ENCODE measurements around the gene PGR. TPM values are rescaled to one million over a fixed set of nuclear protein-coding genes. Genes with fewer than 3 reads are reported as not detected.

PGR gene
- total RNA-seq, 1 donor from 2014 or later: not detected

DNA sequence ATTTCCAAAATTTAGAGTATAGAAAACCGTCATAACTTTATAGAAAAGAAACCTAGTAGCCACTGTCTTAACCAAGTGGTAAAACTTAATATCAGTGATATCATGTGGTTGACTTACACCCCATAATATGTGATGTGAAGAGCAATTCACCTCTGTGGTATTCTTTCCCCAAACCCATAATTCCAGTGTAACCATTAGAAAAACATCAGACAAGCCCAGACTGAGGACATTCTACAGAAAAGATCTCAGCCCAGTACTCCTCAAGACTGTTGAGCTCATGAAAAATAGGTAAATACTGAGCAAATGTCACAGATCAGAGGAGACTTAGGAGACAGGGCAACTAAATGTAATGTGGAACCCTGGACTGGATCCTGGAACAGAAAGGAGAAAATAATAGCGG is 134.6 kb downstream of the PGR start:
- no peaks in the 10 kb centered on the region for H3K36me3 Mint-ChIP-seq (ENCODE audit: unreplicated experiment)
- peaks cover 4% of the 10 kb centered on the region for H3K27me3 Mint-ChIP-seq (ENCODE audit: unreplicated experiment)
- no peak for DNase-seq (ENCODE audit: extremely low spot score, unreplicated experiment)
- TF ChIP-seq, protein P1, sequence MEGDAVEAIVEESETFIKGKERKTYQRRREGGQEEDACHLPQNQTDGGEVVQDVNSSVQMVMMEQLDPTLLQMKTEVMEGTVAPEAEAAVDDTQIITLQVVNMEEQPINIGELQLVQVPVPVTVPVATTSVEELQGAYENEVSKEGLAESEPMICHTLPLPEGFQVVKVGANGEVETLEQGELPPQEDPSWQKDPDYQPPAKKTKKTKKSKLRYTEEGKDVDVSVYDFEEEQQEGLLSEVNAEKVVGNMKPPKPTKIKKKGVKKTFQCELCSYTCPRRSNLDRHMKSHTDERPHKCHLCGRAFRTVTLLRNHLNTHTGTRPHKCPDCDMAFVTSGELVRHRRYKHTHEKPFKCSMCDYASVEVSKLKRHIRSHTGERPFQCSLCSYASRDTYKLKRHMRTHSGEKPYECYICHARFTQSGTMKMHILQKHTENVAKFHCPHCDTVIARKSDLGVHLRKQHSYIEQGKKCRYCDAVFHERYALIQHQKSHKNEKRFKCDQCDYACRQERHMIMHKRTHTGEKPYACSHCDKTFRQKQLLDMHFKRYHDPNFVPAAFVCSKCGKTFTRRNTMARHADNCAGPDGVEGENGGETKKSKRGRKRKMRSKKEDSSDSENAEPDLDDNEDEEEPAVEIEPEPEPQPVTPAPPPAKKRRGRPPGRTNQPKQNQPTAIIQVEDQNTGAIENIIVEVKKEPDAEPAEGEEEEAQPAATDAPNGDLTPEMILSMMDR (IDR thresholded peaks at IDR 0.05): no peak
- no peak overlapping the region for H3K27ac Mint-ChIP-seq (ENCODE audit: unreplicated experiment)
- no peaks in the 10 kb centered on the region for H3K9me3 Mint-ChIP-seq (ENCODE audit: unreplicated experiment)
- H3K4me3 Mint-ChIP-seq (ENCODE audit: unreplicated experiment): no peak overlapping the region
- H3K4me1 Mint-ChIP-seq (ENCODE audit: unreplicated experiment): no peaks in the 10 kb centered on the region

DNA sequence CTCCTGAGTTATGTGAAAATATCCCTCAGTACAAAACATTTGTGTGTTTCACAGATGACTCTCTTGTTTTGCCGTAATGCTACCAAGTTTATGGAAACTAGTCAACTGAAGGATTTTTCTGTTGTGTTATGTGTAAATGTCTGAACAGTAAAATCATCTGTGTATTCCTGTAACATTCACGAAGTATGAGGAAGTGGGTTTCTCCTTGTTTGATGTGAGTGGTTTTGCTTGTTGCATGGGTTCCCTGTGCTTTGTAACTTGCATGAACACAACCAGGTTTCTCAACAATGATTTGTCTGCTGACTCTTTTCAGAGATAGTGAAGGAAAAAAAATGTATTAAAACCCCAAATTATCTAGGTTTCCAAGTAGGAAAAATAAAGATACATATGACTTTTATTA is 138.1 kb downstream of the PGR start:
- no peak for DNase-seq (ENCODE audit: extremely low spot score, unreplicated experiment)
- Mint-ChIP-seq H3K4me1 (ENCODE audit: unreplicated experiment) (no peaks in the 10 kb centered on the region), H3K4me3 (ENCODE audit: unreplicated experiment) (no peak overlapping the region)

DNA sequence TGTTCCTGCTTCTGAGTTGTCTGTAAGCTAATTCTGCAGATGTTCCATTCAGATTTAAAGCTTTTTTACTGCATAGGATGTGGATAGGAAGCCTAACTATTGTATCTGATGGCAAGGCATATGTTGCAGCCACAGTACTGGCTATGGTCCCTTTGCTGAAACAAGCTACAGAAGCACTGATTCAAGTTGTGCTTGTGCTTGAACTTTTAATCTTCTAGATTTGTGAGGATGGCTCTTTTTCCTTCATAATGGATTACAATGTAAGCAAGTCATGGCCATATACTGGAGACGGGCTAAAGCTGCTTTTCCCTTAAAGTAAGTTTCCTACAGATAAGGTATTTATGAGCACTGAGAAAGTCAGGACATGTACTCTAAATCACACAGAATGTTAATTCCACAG is 138.7 kb downstream of the PGR start:
- H3K9me3 Mint-ChIP-seq (ENCODE audit: unreplicated experiment): no peaks in the 10 kb centered on the region
- no peak for DNase-seq (ENCODE audit: extremely low spot score, unreplicated experiment)
- no peaks in the 10 kb centered on the region for H3K27me3 Mint-ChIP-seq (ENCODE audit: unreplicated experiment)
- TF ChIP-seq, protein P1 (IDR thresholded peaks at IDR 0.05): no peak
- no peak overlapping the region for H3K4me3 Mint-ChIP-seq (ENCODE audit: unreplicated experiment)
- no peak overlapping the region for H3K27ac Mint-ChIP-seq (ENCODE audit: unreplicated experiment)
- H3K36me3 Mint-ChIP-seq (ENCODE audit: unreplicated experiment): peaks cover 6% of the 10 kb centered on the region
- H3K4me1 Mint-ChIP-seq (ENCODE audit: unreplicated experiment): no peaks in the 10 kb centered on the region

More for the DNA sequence above, 138.1 kb downstream of the PGR start:
- H3K9me3 Mint-ChIP-seq (ENCODE audit: unreplicated experiment): no peaks in the 10 kb centered on the region
- peaks cover 1% of the 10 kb centered on the region for H3K36me3 Mint-ChIP-seq (ENCODE audit: unreplicated experiment)
- no peaks in the 10 kb centered on the region for H3K27me3 Mint-ChIP-seq (ENCODE audit: unreplicated experiment)
- TF ChIP-seq, protein P1 (IDR thresholded peaks at IDR 0.05): no peak
- H3K27ac Mint-ChIP-seq (ENCODE audit: unreplicated experiment): no peak overlapping the region

DNA sequence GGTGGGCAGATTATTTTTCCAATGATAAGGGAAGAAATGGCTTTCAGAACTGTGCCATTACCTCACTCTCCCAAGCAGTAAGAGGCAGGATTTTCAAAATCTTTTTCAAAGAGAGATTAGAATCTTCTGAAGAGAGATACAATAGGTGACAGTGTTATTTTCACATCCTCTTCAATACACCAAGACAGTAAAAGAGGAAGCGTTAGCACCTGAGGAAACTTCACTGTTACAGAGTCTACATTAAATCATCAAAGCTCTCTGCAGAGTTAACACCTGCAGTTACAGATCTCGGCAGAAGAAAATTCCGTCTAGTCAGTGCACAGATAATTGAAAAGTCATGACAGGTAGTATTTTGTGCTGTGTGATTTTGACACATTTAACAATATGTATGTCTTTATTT is 144.9 kb downstream of the PGR start:
- TF ChIP-seq, protein P1 (IDR thresholded peaks at IDR 0.05): no peak

DNA sequence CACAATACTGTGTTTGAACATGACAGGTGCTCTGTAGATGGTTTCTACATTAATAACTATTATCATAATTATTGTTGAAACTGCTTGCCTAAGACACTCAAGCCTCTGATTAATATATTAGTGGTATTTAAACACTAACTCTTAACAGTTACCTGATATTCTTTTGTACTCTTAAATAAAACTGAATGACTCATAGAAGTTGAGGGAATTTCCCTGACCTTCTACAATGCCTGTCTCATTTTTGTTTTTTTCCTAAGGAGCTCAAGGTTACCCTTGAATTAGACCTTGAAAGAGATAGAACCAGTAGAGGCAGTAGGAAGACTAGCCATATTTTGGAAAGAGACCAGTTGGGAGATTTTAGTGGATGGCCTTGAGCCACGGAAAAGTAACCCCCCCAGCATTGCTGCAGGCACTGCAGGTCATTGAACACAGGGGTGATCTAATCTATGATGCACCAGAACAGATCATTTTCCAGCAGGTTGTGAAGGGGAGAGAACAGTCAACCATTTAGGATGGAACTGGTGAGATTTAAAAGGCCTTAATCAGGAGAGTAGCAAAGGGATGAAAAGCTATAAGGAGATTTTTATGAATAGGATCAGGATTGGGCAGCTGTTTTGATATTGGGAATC is 148.3 kb downstream of the PGR start:
- TF ChIP-seq, protein P1 (IDR thresholded peaks at IDR 0.05): no peak
- Mint-ChIP-seq H3K9me3 (ENCODE audit: unreplicated experiment) (no peaks in the 10 kb centered on the region), H3K4me1 (ENCODE audit: unreplicated experiment) (no peaks in the 10 kb centered on the region), H3K27ac (ENCODE audit: unreplicated experiment) (no peak overlapping the region), H3K27me3 (ENCODE audit: unreplicated experiment) (no peaks in the 10 kb centered on the region), H3K36me3 (ENCODE audit: unreplicated experiment) (peaks cover 31% of the 10 kb centered on the region), H3K4me3 (ENCODE audit: unreplicated experiment) (no peak overlapping the region)
- DNase-seq (ENCODE audit: extremely low spot score, unreplicated experiment): no peak

More for the DNA sequence above, 144.9 kb downstream of the PGR start:
- H3K4me1 Mint-ChIP-seq (ENCODE audit: unreplicated experiment): no peaks in the 10 kb centered on the region
- no peaks in the 10 kb centered on the region for H3K27me3 Mint-ChIP-seq (ENCODE audit: unreplicated experiment)
- H3K9me3 Mint-ChIP-seq (ENCODE audit: unreplicated experiment): no peaks in the 10 kb centered on the region
- H3K27ac Mint-ChIP-seq (ENCODE audit: unreplicated experiment): no peak overlapping the region
- H3K36me3 Mint-ChIP-seq (ENCODE audit: unreplicated experiment): peaks cover 14% of the 10 kb centered on the region
- H3K4me3 Mint-ChIP-seq (ENCODE audit: unreplicated experiment): no peak overlapping the region
- DNase-seq (ENCODE audit: extremely low spot score, unreplicated experiment): no peak

Measured in osteocyte (in vitro differentiated cells).